Tibial nerve (tissue), 4 donors: ENCODE measurements around the gene GAP43. TPM values are rescaled to one million over a fixed set of nuclear protein-coding genes. Genes with fewer than 3 reads are reported as not detected.

Experiments used
- DNase-seq, 2 donors: peaks; one replicate each; pipeline ENCODE4 v3.0.0-alpha.2; 2019; ENCODE audit warnings: low spot score in 2 of 2
- H3K27ac ChIP-seq, 4 donors: fragments of 200-600 bp; sonication (generic) in 3 of 4; one replicate each; pipeline ENCODE4 v1.5.1; 2017 to 2019; ENCODE audit warnings: mild to moderate bottlenecking in 1 of 4
- H3K27me3 ChIP-seq, 2 donors: fragments of 200-600 bp; sonication (generic) in 1 of 2; one replicate each; pipeline versions ENCODE4 v1.5.1 to v1.6.0; 2017 to 2019
- H3K36me3 ChIP-seq, 3 donors: fragments of 200-600 bp; sonication (generic); one replicate each; pipeline ENCODE4 v1.5.1; 2018 to 2019
- H3K4me1 ChIP-seq, 4 donors: fragments of 200-600 bp; sonication (generic) in 3 of 4; one replicate each; pipeline ENCODE4 v1.5.1; 2017 to 2019
- H3K4me3 ChIP-seq, 4 donors: fragments of 200-600 bp; sonication (generic) in 3 of 4; one replicate each; pipeline ENCODE4 v1.5.1; 2017 to 2019; ENCODE audit warnings: mild to moderate bottlenecking in 1 of 4, moderate library complexity in 1 of 4
- H3K9me3 ChIP-seq, 4 donors: fragments of 200-600 bp; sonication (generic) in 3 of 4; one replicate each; pipeline ENCODE4 v1.5.1; 2017 to 2019
- EP300 ChIP-seq, 2 donors: sonication (generic); formaldehyde crosslinking; IDR thresholded peaks; one replicate each; pipeline ENCODE4 v1.6.1; 2017; ENCODE audit warnings: antibody characterized with exemption in 2 of 2, mild to moderate bottlenecking in 1 of 2
- POLR2A ChIP-seq, 2 donors: fragments of 450-650 bp; IDR thresholded peaks; one replicate each; pipeline ENCODE4 v1.6.1; 2017; ENCODE audit warnings: antibody characterized with exemption in 2 of 2, mild to moderate bottlenecking in 2 of 2, moderate library complexity in 2 of 2
- WGBS, 2 donors: methylation state at CpG; one replicate each; pipeline ENCODE4 v1.1.5; 2018; 5-methylcytosine and 5-hydroxymethylcytosine counted together
- total RNA-seq, 4 donors: library from RNA; depleted of rRNA; stranded (reverse); fragments of >200 nt; gene quantifications; one replicate each; pipeline ENCODE4 v1.1.0, GENCODE V29; 2016
- TF ChIP-seq, protein P1 (sequence below), 5 experiments: fragments of 200-600 bp in 3 of 5; fragments of 450-650 bp in 2 of 5; sonication (generic) in 3 of 5; IDR thresholded peaks; one replicate each; pipeline ENCODE4 v1.5.1; 2016 to 2019; ENCODE audit warnings: antibody characterized with exemption in 5 of 5, mild to moderate bottlenecking in 3 of 5, moderate library complexity in 2 of 5

GAP43 gene
- total RNA-seq, 4 donors from 2014 or later: 2.4 to 15.3 (median 6.0) TPM

DNA sequence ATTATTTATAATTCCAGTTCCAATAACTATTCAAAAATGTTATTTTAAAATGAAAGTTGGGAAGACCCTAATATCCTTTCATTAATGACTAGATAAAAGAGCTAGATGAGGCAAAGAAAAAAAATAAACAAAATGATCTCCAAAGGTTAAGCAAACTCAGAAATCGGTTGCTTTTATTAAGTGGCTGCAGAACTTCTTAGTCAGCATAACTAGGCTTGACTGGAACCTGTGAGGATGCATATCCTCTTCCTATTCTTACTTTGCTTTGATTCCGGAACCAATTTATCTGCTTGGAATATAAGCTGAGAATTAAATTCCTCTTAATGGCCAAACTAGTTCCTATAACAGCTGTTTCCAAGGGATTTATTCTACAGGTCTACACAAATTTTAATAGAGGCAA is 10.7 kb downstream of the GAP43 start:
- Histone ChIP-seq H3K27me3 (no peaks in the 10 kb centered on the region), H3K27ac (no peak overlapping the region), H3K4me3 (no peak overlapping the region), H3K36me3 (no peaks in the 10 kb centered on the region), H3K9me3 (no peaks in the 10 kb centered on the region), H3K4me1 (no peaks in the 10 kb centered on the region)
- 71 to 76% methylated on average over 2 of the region's 2 CpGs for WGBS, 2 donors
- no peak for TF ChIP-seq EP300 (IDR thresholded peaks at IDR 0.05)
- TF ChIP-seq, protein P1, sequence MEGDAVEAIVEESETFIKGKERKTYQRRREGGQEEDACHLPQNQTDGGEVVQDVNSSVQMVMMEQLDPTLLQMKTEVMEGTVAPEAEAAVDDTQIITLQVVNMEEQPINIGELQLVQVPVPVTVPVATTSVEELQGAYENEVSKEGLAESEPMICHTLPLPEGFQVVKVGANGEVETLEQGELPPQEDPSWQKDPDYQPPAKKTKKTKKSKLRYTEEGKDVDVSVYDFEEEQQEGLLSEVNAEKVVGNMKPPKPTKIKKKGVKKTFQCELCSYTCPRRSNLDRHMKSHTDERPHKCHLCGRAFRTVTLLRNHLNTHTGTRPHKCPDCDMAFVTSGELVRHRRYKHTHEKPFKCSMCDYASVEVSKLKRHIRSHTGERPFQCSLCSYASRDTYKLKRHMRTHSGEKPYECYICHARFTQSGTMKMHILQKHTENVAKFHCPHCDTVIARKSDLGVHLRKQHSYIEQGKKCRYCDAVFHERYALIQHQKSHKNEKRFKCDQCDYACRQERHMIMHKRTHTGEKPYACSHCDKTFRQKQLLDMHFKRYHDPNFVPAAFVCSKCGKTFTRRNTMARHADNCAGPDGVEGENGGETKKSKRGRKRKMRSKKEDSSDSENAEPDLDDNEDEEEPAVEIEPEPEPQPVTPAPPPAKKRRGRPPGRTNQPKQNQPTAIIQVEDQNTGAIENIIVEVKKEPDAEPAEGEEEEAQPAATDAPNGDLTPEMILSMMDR (IDR thresholded peaks at IDR 0.05): no peak
- no peak for TF ChIP-seq POLR2A (IDR thresholded peaks at IDR 0.05)
- no peak for DNase-seq

DNA sequence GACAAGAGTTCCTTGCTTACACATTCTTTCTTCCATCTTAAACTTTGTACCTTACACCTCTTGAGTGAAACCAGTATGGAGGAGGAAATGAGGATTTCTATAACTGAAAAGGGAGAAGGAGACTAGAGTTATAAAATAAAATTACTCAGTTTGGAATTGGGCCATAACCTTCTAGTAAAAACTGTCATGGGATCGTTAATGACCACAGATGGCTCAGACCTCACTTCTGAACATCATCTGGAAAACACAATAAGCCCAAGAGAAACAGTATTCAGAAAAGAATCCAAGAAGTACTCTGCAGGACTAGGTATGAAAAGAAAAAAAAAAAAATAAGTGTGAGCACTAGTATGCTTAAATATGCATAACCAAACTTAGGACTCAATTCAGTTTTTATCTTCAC is 12.1 kb downstream of the GAP43 start:
- H3K27ac ChIP-seq: no peak overlapping the region
- no peak for DNase-seq
- H3K36me3 ChIP-seq: no peaks in the 10 kb centered on the region
- WGBS, 2 donors: 46 to 55% methylated on average over 1 of the region's 1 CpG
- TF ChIP-seq, protein P1 (IDR thresholded peaks at IDR 0.05): no peak
- TF ChIP-seq EP300 (IDR thresholded peaks at IDR 0.05) (no peak), POLR2A (IDR thresholded peaks at IDR 0.05) (no peak)
- no peaks in the 10 kb centered on the region for H3K9me3 ChIP-seq
- H3K4me3 ChIP-seq: no peak overlapping the region
- H3K4me1 ChIP-seq: no peaks in the 10 kb centered on the region
- no peaks in the 10 kb centered on the region for H3K27me3 ChIP-seq

DNA sequence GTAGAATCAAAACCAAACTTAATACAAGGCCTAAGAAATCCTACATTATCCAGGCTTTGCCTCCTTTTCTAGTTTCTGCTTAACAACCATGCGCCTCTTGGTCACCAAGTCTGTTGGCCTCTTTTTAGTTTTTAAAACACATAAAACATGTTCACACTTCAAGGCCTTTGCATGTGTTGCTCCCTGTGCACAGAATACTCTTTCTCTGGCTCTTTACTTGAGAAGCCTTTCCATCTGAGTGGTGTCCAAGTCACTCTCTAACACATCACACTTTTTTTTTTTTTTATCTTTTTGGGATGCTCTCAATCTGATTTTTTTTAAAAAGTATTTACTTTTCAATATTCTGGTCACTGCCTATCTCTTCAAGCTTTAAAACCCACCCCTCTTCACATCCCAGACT is 14.9 kb downstream of the GAP43 start:
- no peak overlapping the region for H3K27ac ChIP-seq
- H3K36me3 ChIP-seq: no peaks in the 10 kb centered on the region
- no peak overlapping the region for H3K4me3 ChIP-seq
- no peaks in the 10 kb centered on the region for H3K4me1 ChIP-seq
- H3K27me3 ChIP-seq: no peaks in the 10 kb centered on the region
- no peaks in the 10 kb centered on the region for H3K9me3 ChIP-seq
- TF ChIP-seq, protein P1 (IDR thresholded peaks at IDR 0.05): no peak
- TF ChIP-seq EP300 (IDR thresholded peaks at IDR 0.05) (no peak), POLR2A (IDR thresholded peaks at IDR 0.05) (no peak)
- 90 to 98% methylated on average over 1 of the region's 1 CpG for WGBS, 2 donors
- DNase-seq: no peak

DNA sequence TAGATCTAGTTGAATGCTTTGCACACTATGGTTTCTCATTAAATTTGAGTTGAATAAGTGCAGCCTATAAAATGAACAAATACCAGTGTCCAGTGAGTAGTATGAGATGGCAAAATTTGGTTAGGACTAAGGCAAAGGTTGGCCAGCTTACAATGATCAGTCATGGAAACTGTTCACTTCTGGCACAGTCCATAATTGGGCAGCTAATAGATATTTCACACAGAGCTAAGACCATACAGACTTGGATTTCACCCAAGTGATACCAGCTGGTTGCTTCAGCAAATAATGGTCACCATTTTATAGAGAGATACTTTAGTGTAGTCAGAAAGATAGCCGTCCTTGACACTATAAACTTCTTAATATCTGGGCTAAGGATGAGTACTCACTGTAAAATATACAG is 15.7 kb downstream of the GAP43 start:
- WGBS, 2 donors: 90 to 94% methylated on average over 1 of the region's 1 CpG
- no peak overlapping the region for H3K4me3 ChIP-seq
- TF ChIP-seq, protein P1 (IDR thresholded peaks at IDR 0.05): no peak
- TF ChIP-seq POLR2A (IDR thresholded peaks at IDR 0.05) (no peak), EP300 (IDR thresholded peaks at IDR 0.05) (no peak)
- H3K9me3 ChIP-seq: no peaks in the 10 kb centered on the region
- no peak for DNase-seq
- H3K27me3 ChIP-seq: no peaks in the 10 kb centered on the region
- H3K4me1 ChIP-seq: no peaks in the 10 kb centered on the region
- no peaks in the 10 kb centered on the region for H3K36me3 ChIP-seq
- no peak overlapping the region for H3K27ac ChIP-seq

DNA sequence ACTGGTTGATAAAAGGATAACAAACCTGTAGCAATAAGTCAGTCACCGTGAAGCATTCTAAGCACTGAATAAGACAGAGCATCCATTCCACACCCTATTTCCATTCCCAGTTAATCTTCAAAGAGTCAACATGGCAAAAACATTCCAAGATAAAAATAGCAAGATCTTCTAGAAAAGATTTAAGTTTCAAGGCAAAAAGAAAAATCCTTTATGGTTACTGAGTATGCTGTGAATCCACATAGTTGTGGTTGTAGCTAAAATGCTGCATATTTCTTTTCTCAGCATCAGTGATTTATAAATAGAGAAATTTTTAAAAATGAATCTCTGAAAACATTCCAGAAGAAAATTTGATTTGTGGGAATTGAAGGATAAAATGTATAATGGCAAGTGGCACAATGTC is 21.1 kb downstream of the GAP43 start:
- WGBS, 2 donors: 79% methylated on average over 1 of the region's 1 CpG

More for the DNA sequence above, 21.1 kb downstream of the GAP43 start:
- Histone ChIP-seq H3K36me3 (no peaks in the 10 kb centered on the region), H3K4me3 (no peak overlapping the region), H3K4me1 (peaks cover 0 to 5% (median 0%) of the 10 kb centered on the region in 4 donors), H3K27ac (no peak overlapping the region), H3K9me3 (no peaks in the 10 kb centered on the region), H3K27me3 (no peaks in the 10 kb centered on the region)
- TF ChIP-seq, protein P1 (IDR thresholded peaks at IDR 0.05): no peak
- TF ChIP-seq POLR2A (IDR thresholded peaks at IDR 0.05) (no peak), EP300 (IDR thresholded peaks at IDR 0.05) (no peak)
- no peak for DNase-seq
